A673 (cell line): ENCODE results near the gene BNC2. TPM values are rescaled to one million over a fixed set of nuclear protein-coding genes. Genes with fewer than 3 reads are reported as not detected.

Source experiments
- BruUV-seq: library from RNA; stranded (reverse); fragments of 400-500 nt; replicated peaks from 2 replicates; lab custom pipeline; 2021; lab: Mats Ljungman, UMichigan
- CTCF ChIA-PET: fragments of 300-600 bp; sonication (Branson Sonifier 250); formaldehyde crosslinking; loops from one replicate; lab custom pipeline; 2022; ENCODE audit warnings: antibody characterized with exemption; lab: Charles Lee
- POLR2A ChIA-PET: fragments of 300-600 bp; sonication (Branson Sonifier 250); formaldehyde crosslinking; loops from one replicate; lab custom pipeline; 2022; ENCODE audit warnings: antibody characterized with exemption; ENCODE audit not compliant: low non-redundant PET; lab: Charles Lee
- DNase-seq: peaks from one replicate; pipeline ENCODE4 v3.0.0-alpha.2; 2015; ENCODE audit warnings: low spot score
- H3K27ac ChIP-seq: fragments of 200-600 bp; sonication (generic); 2 replicates; pipeline ENCODE4 v1.5.1; 2016; ENCODE audit warnings: mixed run types, low read depth, mild to moderate bottlenecking, mixed read lengths, antibody characterized with exemption, low read length; ENCODE audit not compliant: poor library complexity, severe bottlenecking
- H3K27me3 ChIP-seq: fragments of 200-600 bp; sonication (generic); replicated peaks from 2 replicates; pipeline ENCODE4 v1.6.1; 2017; ENCODE audit warnings: mixed run types, low read depth, mild to moderate bottlenecking, mixed read lengths, antibody characterized with exemption, low read length; ENCODE audit not compliant: insufficient read depth, poor library complexity
- H3K36me3 ChIP-seq: fragments of 200-600 bp; sonication (generic); 2 replicates; pipeline ENCODE4 v1.6.1; 2016; ENCODE audit warnings: mixed run types, mild to moderate bottlenecking, mixed read lengths, antibody characterized with exemption, low read length; ENCODE audit not compliant: insufficient read depth, poor library complexity, severe bottlenecking
- H3K4me1 ChIP-seq: fragments of 200-600 bp; sonication (generic); 2 replicates; pipeline ENCODE4 v1.6.1; 2017; ENCODE audit warnings: mixed run types, mild to moderate bottlenecking, mixed read lengths, antibody characterized with exemption, low read length; ENCODE audit not compliant: insufficient read depth, poor library complexity, severe bottlenecking
- H3K4me3 ChIP-seq: fragments of 200-600 bp; sonication (generic); 2 replicates; pipeline ENCODE4 v1.5.1; 2016; ENCODE audit warnings: low read depth, mixed run types, mild to moderate bottlenecking, mixed read lengths, low read length; ENCODE audit not compliant: poor library complexity, severe bottlenecking
- H3K9me3 ChIP-seq: fragments of 200-600 bp; sonication (generic); 2 replicates; pipeline ENCODE4 v1.6.1; 2016; ENCODE audit warnings: mixed run types, low read depth, mild to moderate bottlenecking, mixed read lengths, antibody characterized with exemption, low read length; ENCODE audit not compliant: poor library complexity, severe bottlenecking
- EZH2 ChIP-seq: fragments of 200-600 bp; sonication (generic); IDR thresholded peaks from 2 replicates; pipeline ENCODE4 v1.6.1; 2017; ENCODE audit warnings: borderline replicate concordance, low read depth, mild to moderate bottlenecking, mixed read lengths, antibody characterized with exemption, low read length; ENCODE audit not compliant: poor library complexity, severe bottlenecking
- intact Hi-C: fragments of 100-400 bp; cut with micrococcal nuclease; formaldehyde crosslinking; loops from one replicate; pipeline ENCODE4 v1.10.0; 2022; ENCODE audit not compliant: unreplicated experiment
- total RNA-seq: library from RNA; stranded (reverse); gene quantifications from 2 replicates; pipeline ENCODE4 v1.2.3, GENCODE V29; 2021
- TF ChIP-seq, protein P1 (sequence below): fragments of 300-800, 200-600 bp; sonication (generic); conservative IDR thresholded peaks from 2 replicates; pipeline ENCODE4 v1.5.1; 2017; ENCODE audit warnings: low read depth, mild to moderate bottlenecking, antibody characterized with exemption, low read length, moderate library complexity, mixed read lengths

Gene BNC2
- total RNA-seq, 1 experiment from 2014 or later: 0.45 TPM

DNA sequence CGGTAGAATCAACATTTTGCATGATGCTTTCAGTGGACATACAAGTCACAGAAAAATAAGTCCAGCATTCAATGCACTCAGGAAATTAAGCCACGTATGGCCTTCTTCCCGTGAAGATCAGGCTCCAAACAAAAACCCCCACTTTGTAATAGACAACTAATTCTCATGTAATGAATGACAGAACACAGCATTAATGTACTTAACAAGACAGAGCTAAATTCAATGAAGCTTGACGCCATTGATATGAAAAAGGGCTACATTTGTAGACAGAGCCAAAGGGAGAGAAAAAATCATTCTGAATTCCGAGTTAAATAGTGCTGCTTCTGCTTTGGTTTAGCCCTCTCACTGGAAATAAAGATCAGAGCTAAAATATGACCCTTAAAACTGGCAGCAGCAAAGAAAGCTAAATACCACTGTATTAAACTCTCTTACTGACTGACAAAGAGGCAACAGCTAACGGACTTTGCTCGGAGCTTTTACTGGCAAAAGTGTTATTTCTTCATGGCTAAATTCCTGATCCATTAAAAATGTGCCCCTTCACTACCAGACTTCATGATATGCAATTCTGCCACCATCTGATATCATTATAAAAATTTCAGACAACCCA lies 250.5 kb downstream of the BNC2 start:
- Histone ChIP-seq H3K36me3 (no peaks in the 10 kb centered on the region), H3K27ac (no peak overlapping the region), H3K27me3 (no peaks in the 10 kb centered on the region), H3K4me3 (no peak overlapping the region), H3K9me3 (no peaks in the 10 kb centered on the region), H3K4me1 (peaks cover 6% of the 10 kb centered on the region)
- CTCF ChIA-PET: no interaction called here
- TF ChIP-seq, protein P1, sequence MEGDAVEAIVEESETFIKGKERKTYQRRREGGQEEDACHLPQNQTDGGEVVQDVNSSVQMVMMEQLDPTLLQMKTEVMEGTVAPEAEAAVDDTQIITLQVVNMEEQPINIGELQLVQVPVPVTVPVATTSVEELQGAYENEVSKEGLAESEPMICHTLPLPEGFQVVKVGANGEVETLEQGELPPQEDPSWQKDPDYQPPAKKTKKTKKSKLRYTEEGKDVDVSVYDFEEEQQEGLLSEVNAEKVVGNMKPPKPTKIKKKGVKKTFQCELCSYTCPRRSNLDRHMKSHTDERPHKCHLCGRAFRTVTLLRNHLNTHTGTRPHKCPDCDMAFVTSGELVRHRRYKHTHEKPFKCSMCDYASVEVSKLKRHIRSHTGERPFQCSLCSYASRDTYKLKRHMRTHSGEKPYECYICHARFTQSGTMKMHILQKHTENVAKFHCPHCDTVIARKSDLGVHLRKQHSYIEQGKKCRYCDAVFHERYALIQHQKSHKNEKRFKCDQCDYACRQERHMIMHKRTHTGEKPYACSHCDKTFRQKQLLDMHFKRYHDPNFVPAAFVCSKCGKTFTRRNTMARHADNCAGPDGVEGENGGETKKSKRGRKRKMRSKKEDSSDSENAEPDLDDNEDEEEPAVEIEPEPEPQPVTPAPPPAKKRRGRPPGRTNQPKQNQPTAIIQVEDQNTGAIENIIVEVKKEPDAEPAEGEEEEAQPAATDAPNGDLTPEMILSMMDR: no peak
- no peak for TF ChIP-seq EZH2
- no TSS peak for BruUV-seq
- no peak for DNase-seq
- intact Hi-C loops: loop anchor here (10.0 kb wide), 1 partner anchor 735 kb away; no protein-coding TSS in a partner anchor
- POLR2A ChIA-PET: no interaction called here

DNA sequence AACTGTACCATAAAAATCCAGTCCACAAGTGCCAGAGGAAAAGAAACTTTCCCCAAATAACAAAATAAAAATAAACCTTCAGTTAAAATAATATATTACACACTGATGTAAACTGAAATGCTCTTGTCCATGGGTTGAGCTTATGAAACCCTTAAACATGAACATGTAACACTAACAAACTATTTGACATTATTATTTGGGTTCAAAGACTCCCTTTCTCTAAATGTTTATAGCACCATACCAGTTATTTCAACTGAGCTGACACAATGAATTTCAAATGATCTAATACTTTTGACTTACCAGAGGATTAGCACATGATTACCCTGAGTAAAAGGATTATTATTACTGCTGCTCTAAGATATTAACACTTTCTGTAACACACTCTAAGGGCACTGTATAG lies 251.1 kb downstream of the BNC2 start:
- POLR2A ChIA-PET: interaction anchor here (0.7 kb wide), 1 partner anchor 61 kb away, joined by 3 read pairs; no protein-coding TSS in a partner anchor

DNA sequence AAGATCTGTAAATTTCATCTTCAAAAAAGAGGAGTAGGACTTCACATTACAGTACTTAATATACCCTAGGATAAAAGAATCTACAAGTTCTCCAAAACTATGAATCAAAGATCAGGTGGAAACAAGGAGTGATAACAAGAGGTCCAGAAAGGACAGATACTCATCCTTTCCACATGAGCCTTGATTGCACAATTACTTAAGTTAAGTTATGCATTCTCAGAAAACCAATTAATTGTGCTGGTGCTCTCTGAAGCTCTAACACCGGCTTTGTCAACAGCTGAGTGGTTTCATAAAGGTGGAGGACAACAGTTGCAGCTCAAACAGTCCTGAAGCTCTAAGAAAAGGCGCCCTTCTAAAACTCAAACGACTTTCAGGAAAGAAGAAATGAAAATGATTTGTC lies 251.9 kb downstream of the BNC2 start:
- CTCF ChIA-PET: no interaction called here
- intact Hi-C loops: loop anchor here (10.0 kb wide), 1 partner anchor 734 kb away; no protein-coding TSS in a partner anchor

More for the DNA sequence above, 251.1 kb downstream of the BNC2 start:
- H3K27ac ChIP-seq: no peak overlapping the region
- H3K4me1 ChIP-seq: peaks cover 6% of the 10 kb centered on the region
- CTCF ChIA-PET: no interaction called here
- H3K9me3 ChIP-seq: no peaks in the 10 kb centered on the region
- no TSS peak for BruUV-seq
- no peaks in the 10 kb centered on the region for H3K36me3 ChIP-seq
- TF ChIP-seq EZH2: no peak
- TF ChIP-seq, protein P1: no peak
- intact Hi-C loops: loop anchor here (10.0 kb wide), 1 partner anchor 735 kb away; no protein-coding TSS in a partner anchor
- no peaks in the 10 kb centered on the region for H3K27me3 ChIP-seq
- no peak overlapping the region for H3K4me3 ChIP-seq
- DNase-seq: no peak

More for the DNA sequence above, 251.9 kb downstream of the BNC2 start:
- Histone ChIP-seq H3K4me3 (no peak overlapping the region), H3K4me1 (peaks cover 6% of the 10 kb centered on the region), H3K27me3 (no peaks in the 10 kb centered on the region), H3K9me3 (no peaks in the 10 kb centered on the region), H3K36me3 (no peaks in the 10 kb centered on the region), H3K27ac (no peak overlapping the region)
- POLR2A ChIA-PET: no interaction called here
- BruUV-seq: no TSS peak
- TF ChIP-seq EZH2: no peak
- TF ChIP-seq, protein P1: no peak
- DNase-seq: no peak
